Keratinocyte (primary cell): ENCODE data around the gene MCRIP2. TPM values are rescaled to one million over a fixed set of nuclear protein-coding genes. Genes with fewer than 3 reads are reported as not detected.
A peak's percentile ranks its signal among the peaks of the same experiment; 100 is the strongest.

ENCODE experiments used
- DNase-seq: peaks from one replicate; pipeline ENCODE4 v3.0.0-alpha.2; 2011; ENCODE audit warnings: low read depth, missing footprints, low spot score
- FAIRE-seq: peaks from 2 replicates; lab custom pipeline; 2011; peaks lifted over from hg19 to GRCh38; lab: Jason Lieb, UNC
- H2AFZ ChIP-seq: 2 replicates; pipeline ENCODE4 v1.6.0; 2012; ENCODE audit warnings: low read length, control low read depth, inconsistent platforms; ENCODE audit not compliant: control insufficient read depth
- H3K27ac ChIP-seq: 2 replicates; pipeline ENCODE4 v1.5.1; 2011; ENCODE audit warnings: low read length; ENCODE audit not compliant: control insufficient read depth, insufficient read depth
- H3K27me3 ChIP-seq: 3 replicates; pipeline ENCODE4 v1.6.0; 2011; ENCODE audit warnings: low read length; ENCODE audit not compliant: control insufficient read depth, insufficient read depth; ENCODE audit errors: extremely low read depth
- H3K36me3 ChIP-seq, 2 experiments: 2 replicates in 1 of 2; 3 replicates in 1 of 2; pipeline ENCODE4 v1.5.1; 2011; ENCODE audit warnings: low read length in 2 of 2, mild to moderate bottlenecking in 1 of 2; ENCODE audit not compliant: control insufficient read depth in 2 of 2, insufficient read depth in 2 of 2; ENCODE audit errors: extremely low read depth in 1 of 2
- H3K4me1 ChIP-seq: 3 replicates; pipeline ENCODE4 v1.5.1; 2011; ENCODE audit warnings: low read length; ENCODE audit not compliant: control insufficient read depth, insufficient read depth; ENCODE audit errors: extremely low read depth
- H3K4me2 ChIP-seq: 3 replicates; pipeline ENCODE4 v1.6.0; 2011; ENCODE audit warnings: low read depth, low read length; ENCODE audit not compliant: control insufficient read depth, insufficient read depth; ENCODE audit errors: extremely low read depth
- H3K4me3 ChIP-seq, 3 experiments: fragments of 200-600 bp in 1 of 3; sonication (generic) in 1 of 3; 2 replicates in 2 of 3; 3 replicates in 1 of 3; pipeline ENCODE4 v1.5.1; 2011 to 2016; ENCODE audit warnings: low read length in 3 of 3, mild to moderate bottlenecking in 3 of 3, control low read depth in 2 of 3, inconsistent platforms in 1 of 3, low read depth in 1 of 3, mixed read lengths in 1 of 3, mixed run types in 1 of 3, moderate library complexity in 1 of 3; ENCODE audit not compliant: control insufficient read depth in 2 of 3, insufficient read depth in 2 of 3; ENCODE audit errors: extremely low read depth in 1 of 3
- H3K79me2 ChIP-seq: 2 replicates; pipeline ENCODE4 v1.6.0; 2012; ENCODE audit warnings: low read length; ENCODE audit not compliant: control insufficient read depth, insufficient read depth
- H3K9ac ChIP-seq: 3 replicates; pipeline ENCODE4 v1.6.0; 2011; ENCODE audit warnings: low read length; ENCODE audit not compliant: control insufficient read depth, insufficient read depth; ENCODE audit errors: extremely low read depth
- H3K9me1 ChIP-seq: 3 replicates; pipeline ENCODE4 v1.6.0; 2011; ENCODE audit warnings: low read length; ENCODE audit not compliant: control insufficient read depth, insufficient read depth; ENCODE audit errors: extremely low read depth
- H3K9me3 ChIP-seq: 2 replicates; pipeline ENCODE4 v1.5.1; 2012; ENCODE audit warnings: low read depth, low read length; ENCODE audit not compliant: control insufficient read depth
- H4K20me1 ChIP-seq: 3 replicates; pipeline ENCODE4 v1.6.0; 2011; ENCODE audit warnings: low read length; ENCODE audit not compliant: control insufficient read depth, insufficient read depth; ENCODE audit errors: extremely low read depth
- CTCF ChIP-seq, 3 experiments: IDR thresholded peaks in 1 of 3; conservative IDR thresholded peaks in 1 of 3; optimal IDR thresholded peaks in 1 of 3; 2 replicates in 2 of 3; 3 replicates in 1 of 3; pipeline versions ENCODE3 to v1.5.1; 2011; ENCODE audit warnings: low read length in 3 of 3, mild to moderate bottlenecking in 3 of 3, moderate library complexity in 2 of 3, control low read depth in 1 of 3, inconsistent platforms in 1 of 3; ENCODE audit not compliant: insufficient read depth in 2 of 3; ENCODE audit errors: extremely low read depth in 1 of 3
- EZH2 ChIP-seq: IDR thresholded peaks from one replicate; pipeline ENCODE4 v1.6.1; 2012; ENCODE audit warnings: inconsistent platforms, mild to moderate bottlenecking, low read length, moderate library complexity
- dilution Hi-C: fragments of 300-500 bp; cut with MboI; formaldehyde crosslinking; loops from one replicate; pipeline ENCODE4 v1.7.0; 2020; ENCODE audit warnings: low sequenced_read_pairs; ENCODE audit not compliant: extremely low pct_ligation_motif_present
- polyA plus RNA-seq, 5 experiments: library from polyadenylated mRNA; depleted of rRNA in 3 of 5; stranded (reverse) in 3 of 5; stranded (forward) in 1 of 5; unstranded in 1 of 5; fragments of >200 nt; gene quantifications; 1 replicate in 1 of 5; 2 replicates in 3 of 5; 3 replicates in 1 of 5; pipeline versions ENCODE4 v1.2.1 to v1.2.3, GENCODE V29; 2011 to 2012; ENCODE audit warnings: missing spikeins in 2 of 5, low read depth in 1 of 5, low replicate concordance in 1 of 5

MCRIP2 gene
- polyA plus RNA-seq, 1 donor (not counting 4 experiments of a cell fraction or from before 2014, with no cell fraction given): 8.1 TPM

- Histone ChIP-seq H3K4me1 (peaks cover 37% of the 10 kb centered on the region), H2AFZ (no peak overlapping the region), H3K4me3 (peak overlapping the region; percentile 56 to 89 (median 88)), H3K27me3 (no peaks in the 10 kb centered on the region), H4K20me1 (peaks cover 16% of the 10 kb centered on the region), H3K36me3 (peaks cover 10 to 37% of the 10 kb centered on the region in 2 experiments), H3K27ac (no peak overlapping the region), H3K9me1 (no peaks in the 10 kb centered on the region), H3K79me2 (peaks cover 37% of the 10 kb centered on the region), H3K4me2 (peak overlapping the region; percentile 86), H3K9me3 (no peaks in the 10 kb centered on the region), H3K9ac (peak overlapping the region; percentile 82)
- TF ChIP-seq CTCF (optimal IDR thresholded peaks at IDR 0.05 in 1 of 3, IDR thresholded peaks at IDR 0.05 in 1 of 3, conservative IDR thresholded peaks at IDR 0.05 in 1 of 3; ENCODE audit: extremely low read depth in 1 of 3, insufficient read depth in 2 of 3, low read length in 3 of 3): no peak
- TF ChIP-seq EZH2: no peak
- FAIRE-seq (no peak), DNase-seq (no peak)
- dilution Hi-C loops: no loop called here
Observed at GRCh38 chr16:681746-682427, 40.3 kb downstream of the MCRIP2 start.

GRCh38 chr16:682493-683395, 41.1 kb downstream of the MCRIP2 start:
- H3K79me2 ChIP-seq: peaks cover 37% of the 10 kb centered on the region
- no peaks in the 10 kb centered on the region for H3K27me3 ChIP-seq
- H3K9me3 ChIP-seq: no peaks in the 10 kb centered on the region
- H3K9me1 ChIP-seq: no peaks in the 10 kb centered on the region
- H3K4me1 ChIP-seq: peaks cover 29% of the 10 kb centered on the region
- peak overlapping the region; percentile 80 for H3K4me2 ChIP-seq
- peaks cover 16% of the 10 kb centered on the region for H4K20me1 ChIP-seq
- DNase-seq (no peak), FAIRE-seq (no peak)
- no peak overlapping the region for H3K27ac ChIP-seq
- H2AFZ ChIP-seq: no peak overlapping the region
- peaks cover 10 to 37% of the 10 kb centered on the region in 2 experiments for H3K36me3 ChIP-seq
- dilution Hi-C loops: no loop called here
- peak overlapping the region; percentile 60 to 68 (median 66) for H3K4me3 ChIP-seq
- H3K9ac ChIP-seq: peak overlapping the region; percentile 60
- no peak for TF ChIP-seq CTCF (optimal IDR thresholded peaks at IDR 0.05 in 1 of 3, IDR thresholded peaks at IDR 0.05 in 1 of 3, conservative IDR thresholded peaks at IDR 0.05 in 1 of 3; ENCODE audit: extremely low read depth in 1 of 3, insufficient read depth in 2 of 3, low read length in 3 of 3)
- no peak for TF ChIP-seq EZH2
